HL-60 (cell line): Measurements from ENCODE around the gene ZNF593OS.

Experiments used
- DNase-seq, 2 experiments: peaks; one replicate each; pipeline ENCODE4 v3.0.0-alpha.2; 2010 to 2020; ENCODE audit warnings: low read depth in 1 of 2, low spot score in 1 of 2
- H3K27ac ChIP-seq: fragments of 250-450 bp; sonication (Bioruptor Pico); replicated peaks from 2 replicates; pipeline ENCODE4 v1.5.1; 2020; ENCODE audit warnings: mild to moderate bottlenecking, moderate library complexity
- H3K27me3 ChIP-seq: fragments of 250-450 bp; sonication (Bioruptor Pico); 2 replicates; pipeline ENCODE4 v1.5.1; 2021; ENCODE audit warnings: mild to moderate bottlenecking, moderate library complexity; ENCODE audit not compliant: insufficient read depth, poor library complexity, severe bottlenecking
- H3K4me3 ChIP-seq: replicated peaks from 2 replicates; pipeline ENCODE4 v1.5.1; 2011; ENCODE audit warnings: mild to moderate bottlenecking, control low read depth, low read length; ENCODE audit not compliant: insufficient read depth
- CTCF ChIP-seq: IDR thresholded peaks from one replicate; pipeline ENCODE4 v1.5.1; 2011; ENCODE audit warnings: low read length, control low read depth, inconsistent platforms; ENCODE audit not compliant: insufficient read depth
- GABPA ChIP-seq: IDR thresholded peaks from 2 replicates; pipeline ENCODE4 v1.6.1; 2012; ENCODE audit warnings: low read depth
- POLR2AphosphoS5 ChIP-seq: IDR thresholded peaks from 2 replicates; pipeline ENCODE4 v1.6.1; 2012; ENCODE audit warnings: low read depth
- REST ChIP-seq: IDR thresholded peaks from 2 replicates; pipeline ENCODE4 v1.6.1; 2012; ENCODE audit warnings: low read depth; ENCODE audit not compliant: insufficient replicate concordance
- SPI1 ChIP-seq: IDR thresholded peaks from 2 replicates; pipeline ENCODE4 v1.6.1; 2012; ENCODE audit warnings: low read depth, mild to moderate bottlenecking, borderline replicate concordance

ZNF593OS gene

GRCh38 chr1:26163684-26164035 lies 8.0 kb downstream of the ZNF593OS start:
- no peak for DNase-seq
- H3K4me3 ChIP-seq: peak overlapping the region; percentile 46
- H3K27me3 ChIP-seq: peaks cover 3% of the 10 kb centered on the region
- no peak overlapping the region for H3K27ac ChIP-seq
- no peak for TF ChIP-seq GABPA
- no peak for TF ChIP-seq SPI1
- no peak for TF ChIP-seq REST
- TF ChIP-seq POLR2AphosphoS5: no peak
- TF ChIP-seq CTCF: no peak

- no peak for TF ChIP-seq SPI1
- no peak for TF ChIP-seq REST
- no peak for TF ChIP-seq GABPA
- no peak for TF ChIP-seq POLR2AphosphoS5
- no peak for TF ChIP-seq CTCF
- H3K27me3 ChIP-seq: peaks cover 3% of the 10 kb centered on the region
- no peak overlapping the region for H3K27ac ChIP-seq
- peak overlapping the region; percentile 26 for H3K4me3 ChIP-seq
- DNase-seq: peak in 1 of 2 experiments; percentile 26
These were observed 9.4 kb downstream of the ZNF593OS start for GRCh38 chr1:26162220-26162709.

- TF ChIP-seq GABPA: no peak
- TF ChIP-seq SPI1: no peak
- no peak for TF ChIP-seq REST
- no peak for TF ChIP-seq CTCF
- TF ChIP-seq POLR2AphosphoS5: no peak
- H3K27ac ChIP-seq: no peak overlapping the region
- DNase-seq: peak; percentile 66 to 71
- H3K4me3 ChIP-seq: peak overlapping the region; percentile 26
- peaks cover 3% of the 10 kb centered on the region for H3K27me3 ChIP-seq
These were observed 10.0 kb downstream of the ZNF593OS start for GRCh38 chr1:26161415-26162219.
